GM19328 (cell line): ENCODE results near the gene ARHGAP27.

Experiments
- ATAC-seq: cut with Tn5 transposase; IDR thresholded peaks from one replicate; pipeline ENCODE4 v1.9.1; 2021; ENCODE audit warnings: mild to moderate bottlenecking, moderate library complexity; ENCODE audit not compliant: unreplicated experiment

The ARHGAP27 gene

GRCh38 chr17:45430738-45431530, 1.7 kb downstream of the ARHGAP27 start:
- no peak for ATAC-seq

- no peak for ATAC-seq
Observed at GRCh38 chr17:45430006-45430737, 2.5 kb downstream of the ARHGAP27 start.

- ATAC-seq: no peak
Observed at GRCh38 chr17:45429339-45430005, 3.2 kb downstream of the ARHGAP27 start.

GRCh38 chr17:45428931-45429338, 3.7 kb downstream of the ARHGAP27 start:
- ATAC-seq: no peak

- ATAC-seq: no peak
Observed at GRCh38 chr17:45428050-45428617, 4.5 kb downstream of the ARHGAP27 start.

- no peak for ATAC-seq
Observed at GRCh38 chr17:45427181-45427835, 5.4 kb downstream of the ARHGAP27 start.

- no peak for ATAC-seq
Observed at GRCh38 chr17:45426561-45426960, 6.1 kb downstream of the ARHGAP27 start.

GRCh38 chr17:45425984-45426413, 6.7 kb downstream of the ARHGAP27 start:
- ATAC-seq: no peak

- no peak for ATAC-seq
Observed at GRCh38 chr17:45425125-45425983, 7.3 kb downstream of the ARHGAP27 start.

GRCh38 chr17:45424769-45425124, 7.9 kb downstream of the ARHGAP27 start:
- no peak for ATAC-seq

GRCh38 chr17:45423975-45424335, 8.7 kb downstream of the ARHGAP27 start:
- no peak for ATAC-seq

- ATAC-seq: no peak
Observed at GRCh38 chr17:45423304-45423974, 9.2 kb downstream of the ARHGAP27 start.

- ATAC-seq: no peak
Observed at GRCh38 chr17:45414990-45415881, 17.4 kb downstream of the ARHGAP27 start.

- no peak for ATAC-seq
Observed at GRCh38 chr17:45413498-45413923, 19.2 kb downstream of the ARHGAP27 start.

- ATAC-seq: no peak
Observed at GRCh38 chr17:45411348-45412105, 21.1 kb downstream of the ARHGAP27 start.

- ATAC-seq: no peak
Observed at GRCh38 chr17:45410144-45411091, 22.3 kb downstream of the ARHGAP27 start.

- ATAC-seq: no peak
Observed at GRCh38 chr17:45409659-45410076, 23.0 kb downstream of the ARHGAP27 start.
